Kidney (tissue), 22 donors: ENCODE data around the gene RPUSD2. TPM values are rescaled to one million over a fixed set of nuclear protein-coding genes. Genes with fewer than 3 reads are reported as not detected.

Source experiments
- DNase-seq, 5 donors: peaks; one replicate each; pipeline ENCODE4 v3.0.0-alpha.2; 2013 to 2020
- FAIRE-seq: peaks from 2 replicates; lab custom pipeline; 2012; peaks lifted over from hg19 to GRCh38; lab: Jason Lieb, UNC
- H3K27ac ChIP-seq, 2 donors: one replicate each; pipeline ENCODE4 v1.7.0; 2013; ENCODE audit warnings: low read depth in 2 of 2, low read length in 2 of 2, inconsistent platforms in 1 of 2
- H3K27me3 ChIP-seq: one replicate; pipeline ENCODE4 v1.7.1; 2013; ENCODE audit warnings: low read length, inconsistent platforms; ENCODE audit not compliant: control insufficient read depth, insufficient read depth
- H3K36me3 ChIP-seq, 3 donors: one replicate each; pipeline versions ENCODE4 v1.7.0 to v1.7.1; 2013; ENCODE audit warnings: low read length in 3 of 3, control low read depth in 1 of 3, inconsistent platforms in 1 of 3; ENCODE audit not compliant: insufficient read depth in 3 of 3, control insufficient read depth in 2 of 3
- H3K4me1 ChIP-seq, 3 donors: one replicate each; pipeline versions ENCODE4 v1.7.0 to v1.7.1; 2013; ENCODE audit warnings: low read length in 3 of 3, inconsistent platforms in 1 of 3, low read depth in 1 of 3; ENCODE audit not compliant: control insufficient read depth in 2 of 3, insufficient read depth in 2 of 3
- H3K4me3 ChIP-seq, 3 donors: one replicate each; pipeline versions ENCODE4 v1.7.0 to v1.8.1; 2013; ENCODE audit warnings: low read length in 3 of 3, control low read depth in 1 of 3, inconsistent platforms in 1 of 3
- H3K9ac ChIP-seq, 3 donors: one replicate each; pipeline versions ENCODE4 v1.7.0 to v1.7.1; 2013; ENCODE audit warnings: low read length in 3 of 3, control low read depth in 1 of 3, inconsistent platforms in 1 of 3
- H3K9me3 ChIP-seq, 3 donors: one replicate each; pipeline versions ENCODE4 v1.7.0 to v1.7.1; 2013; ENCODE audit warnings: low read length in 3 of 3, control low read depth in 1 of 3, inconsistent platforms in 1 of 3; ENCODE audit not compliant: control insufficient read depth in 2 of 3, insufficient read depth in 1 of 3
- intact Hi-C: fragments of 100-400 bp; cut with DNase I; formaldehyde crosslinking; loops from one replicate; pipeline ENCODE4 v1.11.1; 2022
- long read RNA-seq, 10 donors: library from polyadenylated mRNA in 1 of 10; unstranded in 1 of 10; transcript quantifications; one replicate each; pipeline ENCODE4 v2.0.0 and lab custom pipeline, GENCODE V29; 2021 to 2026
- polyA plus RNA-seq: library from polyadenylated mRNA; stranded (reverse); fragments of 350-450 nt; fragmentation: Illumina TruSeq; extraction: RNeasy Lipid Tissue Mini Kit (QIAGEN cat#74804); gene quantifications from one replicate; pipeline ENCODE4 v1.2.3, GENCODE V29; 2014; ENCODE audit warnings: low read depth, low replicate concordance; ENCODE audit not compliant: insufficient read depth
- total RNA-seq: library from RNA; stranded (reverse); fragmentation: NEBNext Ultra II Directional; extraction: Animal tissue kit (Norgen Biotek cat#: 25700); gene quantifications from one replicate; pipeline ENCODE4 v1.2.1, GENCODE V29; 2021
- TF ChIP-seq, protein P1 (sequence below): IDR thresholded peaks from 3 replicates; pipeline ENCODE4 v1.5.1; 2012; ENCODE audit warnings: mild to moderate bottlenecking, moderate library complexity, borderline replicate concordance; ENCODE audit not compliant: insufficient read depth; ENCODE audit errors: extremely low read depth
- donor health status: control.
- donor health status: control.
- donor health status: control.
- donor health status: control.
- donor health status: control.
- donor health status: DM: yes; HTN: yes; CAD: no.
- donor health status: Normal renal cell carcinoma (clear cell type).

RPUSD2 gene, protein sequence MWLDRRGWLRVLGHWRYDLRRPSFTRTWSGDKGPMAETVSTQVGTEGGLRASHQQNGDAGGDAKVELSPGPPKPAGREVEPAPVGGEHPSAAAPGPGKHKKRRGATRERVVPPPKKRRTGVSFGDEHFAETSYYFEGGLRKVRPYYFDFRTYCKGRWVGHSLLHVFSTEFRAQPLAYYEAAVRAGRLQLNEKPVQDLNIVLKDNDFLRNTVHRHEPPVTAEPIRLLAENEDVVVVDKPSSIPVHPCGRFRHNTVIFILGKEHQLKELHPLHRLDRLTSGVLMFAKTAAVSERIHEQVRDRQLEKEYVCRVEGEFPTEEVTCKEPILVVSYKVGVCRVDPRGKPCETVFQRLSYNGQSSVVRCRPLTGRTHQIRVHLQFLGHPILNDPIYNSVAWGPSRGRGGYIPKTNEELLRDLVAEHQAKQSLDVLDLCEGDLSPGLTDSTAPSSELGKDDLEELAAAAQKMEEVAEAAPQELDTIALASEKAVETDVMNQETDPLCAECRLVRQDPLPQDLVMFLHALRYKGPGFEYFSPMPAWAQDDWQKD
- 9.8 TPM for total RNA-seq
- polyA plus RNA-seq: 12.7 TPM
- long read RNA-seq, donor 1, transcript RPUSD2-201 (3 exons, 2,358 nt): major isoform, 5 of 9 reads
- long read RNA-seq, donor 1, partial matches to known transcripts: 0 of 9 reads
- long read RNA-seq, donor 1, other reads (novel, unspliced or antisense): 0 of 9 reads
- long read RNA-seq, donor 2, partial matches to known transcripts: 0 of 4 reads
- long read RNA-seq, donor 2, other reads (novel, unspliced or antisense): 0 of 4 reads
- long read RNA-seq, donor 3, partial matches to known transcripts: 0 of 7 reads
- long read RNA-seq, donor 3, other reads (novel, unspliced or antisense): 0 of 7 reads
- long read RNA-seq, donor 4, transcript RPUSD2-201 (3 exons, 2,358 nt): major isoform, 7 of 11 reads
- long read RNA-seq, donor 4, partial matches to known transcripts: 0 of 11 reads
- long read RNA-seq, donor 4, other reads (novel, unspliced or antisense): 0 of 11 reads
- long read RNA-seq, donor 5: 0 reads
- long read RNA-seq, donor 6, partial matches to known transcripts: 0 of 2 reads
- long read RNA-seq, donor 6, other reads (novel, unspliced or antisense): 0 of 2 reads
- long read RNA-seq, donor 7, transcript RPUSD2-203 (1 exons, 631 nt): minor isoform, 5 of 26 reads
- long read RNA-seq, donor 7, transcript RPUSD2-201 (3 exons, 2,358 nt): major isoform, 20 of 26 reads
- long read RNA-seq, donor 7, partial matches to known transcripts: 0 of 26 reads
- long read RNA-seq, donor 7, other reads (novel, unspliced or antisense): 1 of 26 reads
- long read RNA-seq, donor 8, transcript RPUSD2-203 (1 exons, 631 nt): major isoform, 5 of 9 reads
- long read RNA-seq, donor 8, partial matches to known transcripts: 0 of 9 reads
- long read RNA-seq, donor 8, other reads (novel, unspliced or antisense): 0 of 9 reads
- long read RNA-seq, donor 9, partial matches to known transcripts: 0 of 6 reads
- long read RNA-seq, donor 9, other reads (novel, unspliced or antisense): 0 of 6 reads
- long read RNA-seq, donor 10, partial matches to known transcripts: 0 of 2 reads
- long read RNA-seq, donor 10, other reads (novel, unspliced or antisense): 0 of 2 reads

- TF ChIP-seq, protein P1, sequence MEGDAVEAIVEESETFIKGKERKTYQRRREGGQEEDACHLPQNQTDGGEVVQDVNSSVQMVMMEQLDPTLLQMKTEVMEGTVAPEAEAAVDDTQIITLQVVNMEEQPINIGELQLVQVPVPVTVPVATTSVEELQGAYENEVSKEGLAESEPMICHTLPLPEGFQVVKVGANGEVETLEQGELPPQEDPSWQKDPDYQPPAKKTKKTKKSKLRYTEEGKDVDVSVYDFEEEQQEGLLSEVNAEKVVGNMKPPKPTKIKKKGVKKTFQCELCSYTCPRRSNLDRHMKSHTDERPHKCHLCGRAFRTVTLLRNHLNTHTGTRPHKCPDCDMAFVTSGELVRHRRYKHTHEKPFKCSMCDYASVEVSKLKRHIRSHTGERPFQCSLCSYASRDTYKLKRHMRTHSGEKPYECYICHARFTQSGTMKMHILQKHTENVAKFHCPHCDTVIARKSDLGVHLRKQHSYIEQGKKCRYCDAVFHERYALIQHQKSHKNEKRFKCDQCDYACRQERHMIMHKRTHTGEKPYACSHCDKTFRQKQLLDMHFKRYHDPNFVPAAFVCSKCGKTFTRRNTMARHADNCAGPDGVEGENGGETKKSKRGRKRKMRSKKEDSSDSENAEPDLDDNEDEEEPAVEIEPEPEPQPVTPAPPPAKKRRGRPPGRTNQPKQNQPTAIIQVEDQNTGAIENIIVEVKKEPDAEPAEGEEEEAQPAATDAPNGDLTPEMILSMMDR: no peak
- peak within 1 kb of the TSS in 1 of 2 donors; percentile 73 for H3K27ac ChIP-seq
- intact Hi-C loops: no loop called here
- DNase-seq (peak; percentile 96 to 98 (median 97)), FAIRE-seq (no peak)
- H3K4me3 ChIP-seq: peak within 1 kb of the TSS; percentile 91 to 94 (median 93)
- H3K9ac ChIP-seq: peak within 1 kb of the TSS; percentile 61 to 91 (median 86)
- no peaks in the 10 kb centered on the region for H3K27me3 ChIP-seq
- peaks cover 0 to 11% (median 10%) of the 10 kb centered on the region in 3 donors for H3K36me3 ChIP-seq
- H3K4me1 ChIP-seq: peaks cover 4 to 13% (median 12%) of the 10 kb centered on the region in 3 donors
- H3K9me3 ChIP-seq: no peaks in the 10 kb centered on the region
These were observed at the start of gene RPUSD2 for GRCh38 chr15:40569129-40569953. TSS of gene RPUSD2 (plus strand) at chr15:40569299. CDS start at chr15:40569338, 39 bp downstream.

- Histone ChIP-seq H3K9me3 (no peaks in the 10 kb centered on the region), H3K4me3 (no peak overlapping the region), H3K36me3 (no peaks in the 10 kb centered on the region), H3K9ac (no peak overlapping the region), H3K27me3 (no peaks in the 10 kb centered on the region), H3K27ac (no peak overlapping the region), H3K4me1 (no peaks in the 10 kb centered on the region)
- intact Hi-C loops: no loop called here
- no peak for DNase-seq
- FAIRE-seq: no peak
- TF ChIP-seq, protein P1: no peak
These were observed 45.5 kb upstream of the RPUSD2 start for GRCh38 chr15:40523611-40524010.
